Stimulated activated CD4-positive, alpha-beta T cell treated with anti-CD3 and anti-CD28 coated beads, TNF-alpha, amount 100 ng/mL, for 48 hours (primary cell): ENCODE measurements around the gene AP2B1.
"Not testable (repeated sequence)": the region's sequence is repeated elsewhere in the genome, so short reads cannot be mapped to it uniquely, and the experiment has no call there.

Experiments
- DNase-seq, 3 donors: peaks; one replicate each; pipeline ENCODE4 v3.0.0-alpha.2; 2020; ENCODE audit warnings: low read depth in 3 of 3

The AP2B1 gene

GRCh38 chr17:35747540-35748017, 160.5 kb downstream of the AP2B1 start:
- peak; percentile 57 to 75 (median 59) for DNase-seq

DNA sequence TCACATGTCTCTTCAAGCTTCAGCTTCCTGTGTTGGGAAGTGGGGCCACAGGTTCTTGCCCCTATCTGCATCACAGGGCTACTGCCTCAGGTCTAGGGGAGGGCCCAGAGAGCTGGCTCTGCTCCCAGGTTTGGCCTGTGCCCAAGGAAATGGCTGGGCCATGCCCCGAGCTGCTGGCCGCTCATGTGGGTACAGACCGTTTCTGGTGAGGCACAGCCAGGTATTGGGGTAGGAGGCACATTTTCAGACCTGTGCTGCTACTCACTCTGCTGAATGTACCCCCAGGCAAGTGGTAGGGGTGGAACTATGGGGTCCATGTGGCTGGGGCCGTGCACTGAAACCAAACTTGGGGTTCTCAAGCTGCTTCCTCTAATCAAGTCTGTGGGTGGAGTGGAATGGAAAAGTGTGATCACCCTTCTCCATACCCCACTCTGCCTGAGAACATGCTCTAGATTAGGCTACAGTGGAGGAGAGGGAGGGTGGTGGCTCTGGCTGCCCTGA, 161.3 kb downstream of the AP2B1 start:
- DNase-seq = no peak

GRCh38 chr17:35748979-35749378, 161.9 kb downstream of the AP2B1 start:
- no peak for DNase-seq

DNA sequence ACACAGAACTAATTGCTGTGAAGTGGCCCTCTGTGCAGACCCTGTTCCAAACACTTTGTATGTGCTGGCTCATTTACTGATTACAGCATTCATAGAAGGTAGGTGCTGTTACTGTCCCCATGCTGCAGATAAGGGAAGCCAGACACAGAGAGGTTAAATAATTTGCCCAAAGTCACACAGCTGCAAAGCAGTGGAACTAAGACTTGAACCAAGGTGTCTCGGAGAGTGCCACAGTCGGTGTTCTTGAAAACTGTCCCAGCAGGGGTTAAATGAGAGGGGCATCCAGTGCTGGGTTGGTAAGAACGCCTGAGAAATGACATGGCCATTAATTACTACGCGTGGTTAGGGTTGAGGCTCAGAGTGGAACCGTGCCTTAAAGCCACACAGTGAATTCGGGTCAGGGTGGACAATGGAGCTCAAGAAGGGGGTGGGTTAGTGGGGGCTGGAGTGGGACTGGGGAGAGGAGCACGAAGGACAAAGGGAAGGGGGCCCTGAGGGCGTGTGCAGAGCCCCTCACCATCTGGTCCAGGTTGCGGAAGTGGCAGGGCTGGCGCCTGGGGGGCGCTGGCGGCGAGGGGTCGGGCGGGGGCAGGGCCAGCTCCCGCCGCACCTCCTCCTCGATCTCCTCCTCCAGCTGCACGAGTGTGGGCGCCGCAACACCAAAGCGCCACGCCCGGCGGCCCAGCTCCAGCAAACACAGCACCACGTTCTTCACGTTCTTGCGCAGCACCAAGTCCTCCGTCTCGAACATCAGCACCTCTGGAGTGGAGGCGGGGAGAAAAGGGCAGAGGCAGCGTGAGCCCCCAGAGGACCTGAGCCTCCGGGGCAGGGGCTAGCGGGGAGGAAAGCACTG, 162.7 kb downstream of the AP2B1 start:
- DNase-seq = no peak

GRCh38 chr17:35750526-35751395, 163.6 kb downstream of the AP2B1 start:
- no peak for DNase-seq

GRCh38 chr17:35751541-35751940, 164.4 kb downstream of the AP2B1 start:
- not testable (repeated sequence) for DNase-seq

- DNase-seq = no peak
Observed at GRCh38 chr17:35752471-35752870, 165.3 kb downstream of the AP2B1 start.

DNA sequence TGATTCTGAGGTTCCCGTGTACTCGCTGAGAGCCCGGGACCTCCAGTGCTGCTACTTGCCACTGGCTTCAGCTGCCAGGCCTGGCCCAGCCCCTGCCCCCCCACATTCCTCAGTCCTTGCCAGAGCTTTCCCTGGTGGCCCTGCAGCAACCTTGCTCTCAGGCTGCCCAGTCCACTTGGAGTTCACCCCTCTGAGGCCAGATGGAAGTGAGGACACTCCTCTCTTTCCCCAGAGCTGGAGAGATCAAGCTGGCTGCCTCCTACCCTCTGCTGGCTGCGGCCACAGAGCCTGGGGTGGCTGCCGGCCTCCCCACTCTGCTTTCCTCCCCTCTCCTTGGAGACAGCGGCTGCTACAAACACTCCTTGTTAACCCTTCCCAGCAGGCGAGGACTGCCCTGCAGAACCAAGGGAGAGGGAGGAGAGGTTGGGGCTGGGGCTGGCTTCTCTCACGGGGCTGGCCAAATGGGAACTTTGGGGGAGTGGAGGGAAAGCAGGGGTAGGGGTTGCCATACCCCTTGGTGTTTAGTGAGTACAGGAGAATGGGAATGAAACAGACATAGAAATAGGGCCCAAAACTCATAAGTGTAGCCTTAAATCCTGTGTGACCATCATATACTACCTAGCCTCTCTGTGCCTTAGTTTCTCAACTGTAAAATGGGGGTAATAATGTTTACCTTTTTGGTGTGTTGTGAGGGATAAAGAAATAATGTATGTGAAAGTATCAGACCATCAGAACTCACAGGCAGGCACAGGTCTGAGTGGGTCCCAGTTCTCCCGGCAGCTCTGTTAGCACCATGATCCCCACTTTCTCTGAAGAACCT, 166.0 kb downstream of the AP2B1 start, which contains the start of gene GAS2L2:
GAS2L2 (minus strand) TSS at position 295 of the 820 bp plus-strand sequence. CDS start 389 bp downstream, outside the sequence.
- DNase-seq = no peak

- DNase-seq = no peak
Observed at GRCh38 chr17:35757243-35757642, 170.1 kb downstream of the AP2B1 start.

DNA sequence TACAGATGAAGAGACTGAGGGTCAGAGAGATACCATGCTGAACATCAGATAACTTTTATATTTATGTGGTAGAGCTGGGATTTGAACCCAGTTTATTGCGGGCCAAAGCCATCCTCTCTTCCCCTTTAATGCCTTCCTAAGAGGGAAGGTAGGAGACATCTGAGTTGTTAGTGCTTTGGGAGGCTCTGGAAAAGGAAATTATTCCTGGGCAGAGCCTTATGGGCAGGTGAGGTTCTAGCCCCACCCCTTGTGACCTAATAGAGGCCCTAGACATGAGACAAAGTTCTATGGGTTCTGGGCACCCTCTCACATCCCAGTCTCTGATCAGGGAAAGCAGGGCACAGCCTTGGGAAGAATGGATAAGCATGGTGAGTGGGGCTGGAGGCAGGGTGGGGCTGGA, 173.5 kb downstream of the AP2B1 start, which contains the start of gene C17orf50:
C17orf50 (plus strand) TSS at position 301 of the 400 bp plus-strand sequence; CDS start at position 356, 55 bp downstream.
- no peak for DNase-seq

DNA sequence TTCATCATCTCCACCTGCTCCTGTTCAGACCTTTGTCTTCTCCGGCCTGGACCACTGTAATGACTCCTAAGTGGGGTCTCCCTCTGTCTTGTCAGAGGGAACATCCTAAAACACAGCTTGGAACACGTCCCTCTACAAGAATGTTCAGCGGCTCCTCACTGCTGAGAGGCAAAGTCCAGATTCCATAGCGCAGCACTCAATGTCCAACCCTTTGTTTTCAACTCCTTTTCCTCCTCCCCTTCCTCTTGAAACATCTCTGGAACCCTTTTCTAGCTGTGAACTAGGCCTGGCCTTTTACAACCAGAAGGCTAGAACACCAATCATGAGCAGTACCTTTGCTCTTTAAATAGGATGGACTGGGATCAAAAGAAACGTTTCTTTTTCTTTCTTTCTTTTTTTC, 174.5 kb downstream of the AP2B1 start:
- DNase-seq = no peak

DNA sequence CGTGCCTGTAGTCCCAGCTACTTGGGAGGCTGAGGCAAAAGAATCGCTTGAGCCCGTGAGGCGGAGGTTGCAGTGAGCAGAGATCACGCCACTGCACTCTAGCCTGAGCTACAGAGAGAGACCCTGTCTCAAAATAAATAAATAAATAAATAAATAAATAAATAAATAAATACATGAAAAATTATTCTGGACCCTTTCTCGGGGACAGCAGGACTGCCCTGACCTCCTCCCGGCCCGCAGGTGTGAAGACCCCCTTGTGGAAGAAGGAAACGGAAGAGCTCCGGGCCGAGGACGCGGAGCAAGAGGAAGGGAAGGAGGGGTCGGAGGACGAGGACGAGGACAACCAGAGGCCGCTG, 176.6 kb downstream of the AP2B1 start:
- no peak for DNase-seq

DNA sequence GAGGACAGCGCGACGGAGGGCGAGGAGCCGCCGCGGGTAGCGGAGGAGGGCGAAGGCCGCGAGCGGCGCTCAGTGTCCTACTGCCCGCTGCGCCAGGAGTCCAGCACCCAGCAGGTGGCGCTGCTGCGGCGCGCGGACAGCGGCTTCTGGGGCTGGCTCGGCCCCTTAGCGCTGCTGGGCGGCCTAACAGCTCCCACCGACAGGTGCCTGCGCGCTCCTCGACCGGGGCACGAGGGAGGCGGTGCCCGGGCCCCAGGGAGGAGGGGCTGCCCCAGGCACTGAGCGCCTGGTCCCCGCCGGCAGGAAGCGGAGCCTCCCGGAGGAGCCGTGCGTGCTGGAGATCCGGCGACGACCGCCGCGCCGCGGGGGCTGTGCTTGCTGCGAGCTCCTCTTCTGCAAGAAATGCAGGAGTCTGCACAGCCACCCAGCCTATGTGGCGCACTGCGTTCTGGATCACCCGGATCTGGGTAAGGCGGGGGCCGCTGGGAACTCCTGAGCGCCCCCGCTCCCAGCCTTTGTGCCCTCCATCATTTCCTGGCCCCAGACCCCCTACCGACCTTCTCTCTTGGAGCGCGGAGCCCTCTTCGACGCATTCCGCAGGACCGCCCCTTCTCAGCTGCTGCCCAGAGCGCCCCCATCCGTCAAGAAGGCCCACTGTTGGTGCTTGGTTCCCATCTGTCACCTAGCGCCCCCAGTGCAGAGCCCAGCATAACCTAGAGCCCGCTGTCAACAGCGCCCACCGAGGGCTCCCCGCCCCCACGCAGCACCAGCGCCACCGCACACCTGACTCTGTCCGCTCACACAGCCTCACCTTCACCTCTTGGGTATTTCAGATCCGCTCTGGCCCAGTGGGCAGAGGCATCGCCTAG, 177.2 kb downstream of the AP2B1 start:
- peak; percentile 78 to 87 (median 79) for DNase-seq

GRCh38 chr17:35765086-35765710, 178.1 kb downstream of the AP2B1 start:
- DNase-seq = no peak

DNA sequence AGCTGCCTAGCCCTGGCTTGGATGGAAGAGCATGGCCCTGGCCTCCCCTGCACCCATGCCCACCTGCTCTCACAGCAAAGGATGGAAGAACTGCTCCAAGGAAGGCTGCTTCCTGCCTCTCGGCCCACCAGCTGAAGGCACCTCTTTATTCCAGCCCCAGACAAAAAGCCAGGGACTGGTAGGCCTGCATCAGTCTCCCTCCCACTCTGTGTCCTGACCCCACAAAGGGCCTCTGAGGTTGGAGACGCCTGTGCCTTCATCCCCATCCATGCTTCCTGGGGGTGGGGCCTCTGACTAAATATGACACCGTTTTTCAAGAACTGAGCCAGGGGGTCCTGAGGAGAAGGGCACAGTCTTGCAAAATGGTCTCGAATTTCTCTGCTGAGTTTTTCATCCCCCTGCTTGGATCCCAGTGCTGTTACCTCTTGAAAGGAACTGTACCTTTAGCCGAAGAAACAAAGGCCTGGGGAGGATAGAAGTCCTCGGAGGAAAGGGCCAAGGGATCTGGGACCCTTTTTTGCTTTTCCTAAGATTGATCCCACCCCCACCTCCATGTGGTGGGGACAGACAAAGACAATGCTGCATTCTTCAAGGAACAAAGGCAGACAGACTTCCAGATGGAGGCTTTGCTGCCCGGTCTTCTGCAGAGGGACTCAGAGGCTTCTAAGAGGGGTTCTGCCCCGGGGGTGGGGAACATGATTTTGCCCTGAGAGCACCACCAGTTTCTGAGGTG, 178.8 kb downstream of the AP2B1 start:
- DNase-seq = no peak

- no peak for DNase-seq
Observed at GRCh38 chr17:35766489-35766877, 179.4 kb downstream of the AP2B1 start.

DNA sequence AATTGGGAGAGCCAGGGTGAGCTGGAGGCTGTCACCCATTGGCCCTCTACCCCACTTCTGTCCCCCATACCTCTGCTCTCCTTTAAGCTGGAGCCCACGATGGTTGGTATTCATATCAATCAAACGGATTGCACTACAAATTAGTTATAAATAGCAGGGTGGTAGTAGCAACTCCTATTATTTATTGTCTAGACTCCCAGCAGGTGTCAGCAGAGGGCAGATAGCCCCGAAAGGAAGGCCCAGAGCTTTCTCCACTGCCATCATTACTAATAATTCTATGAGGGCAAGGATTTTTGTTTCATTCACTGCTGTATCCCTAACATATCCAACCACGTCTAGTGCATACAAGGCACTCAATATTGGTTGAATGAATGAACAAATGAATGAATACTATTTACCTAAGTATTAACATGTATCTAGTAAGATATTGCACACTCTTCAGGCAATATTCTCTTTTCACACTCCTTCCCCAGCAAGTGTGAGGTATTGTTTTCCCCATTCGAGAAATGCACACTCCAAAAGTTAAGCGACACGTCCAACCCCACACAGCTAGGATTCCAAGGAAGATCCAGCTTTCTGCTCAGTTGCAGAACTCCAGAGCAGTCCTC, 179.9 kb downstream of the AP2B1 start:
- no peak for DNase-seq

DNA sequence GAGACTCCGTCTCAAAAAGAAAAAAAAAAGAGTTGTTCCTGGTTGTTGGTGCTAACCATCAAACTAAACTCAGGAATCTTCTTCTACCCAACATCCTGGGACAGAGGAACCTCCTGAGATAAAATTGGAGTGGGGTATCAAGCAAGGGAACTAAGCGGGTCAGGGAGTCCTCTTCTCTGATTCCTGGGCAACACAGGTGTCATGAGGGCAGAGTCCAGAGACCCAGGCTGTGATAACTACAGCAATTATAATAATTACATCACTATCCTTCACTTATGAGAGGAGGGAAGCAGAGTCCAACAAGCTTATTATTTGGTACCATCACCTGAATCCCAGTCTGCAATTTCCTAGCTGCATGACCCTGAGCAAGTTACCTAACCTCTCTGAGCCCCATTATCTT, 181.7 kb downstream of the AP2B1 start:
- DNase-seq = no peak
